Inflammatory macrophage treated with lipopolysaccharide for 1 hour (primary cell): ENCODE measurements around the gene HUWE1.

Source experiments
- DNase-seq, 2 donors: peaks; one replicate each; pipeline ENCODE4 v3.0.0-alpha.2; 2020 to 2022

HUWE1 gene

GRCh38 chrX:53685711-53686110 lies 808 bp downstream of the HUWE1 start:
- no peak for DNase-seq

- no peak for DNase-seq
These were observed 1.9 kb downstream of the HUWE1 start for GRCh38 chrX:53684415-53685192.

GRCh38 chrX:53683556-53684414 lies 2.7 kb downstream of the HUWE1 start:
- peak; percentile 95 to 96 for DNase-seq

- peak; percentile 22 to 23 for DNase-seq
These were observed 3.5 kb downstream of the HUWE1 start for GRCh38 chrX:53682885-53683555.

GRCh38 chrX:53681661-53682060 lies 4.9 kb downstream of the HUWE1 start:
- DNase-seq = no peak

GRCh38 chrX:53678667-53679066 lies 7.9 kb downstream of the HUWE1 start:
- no peak for DNase-seq

GRCh38 chrX:53677286-53677685 lies 9.2 kb downstream of the HUWE1 start:
- no peak for DNase-seq

GRCh38 chrX:53674581-53674980 lies 11.9 kb downstream of the HUWE1 start:
- no peak for DNase-seq

- DNase-seq = no peak
These were observed 17.3 kb downstream of the HUWE1 start for GRCh38 chrX:53669258-53669657.

GRCh38 chrX:53666171-53666570 lies 20.3 kb downstream of the HUWE1 start:
- DNase-seq = no peak

- no peak for DNase-seq
These were observed 26.5 kb downstream of the HUWE1 start for GRCh38 chrX:53660004-53660403.

- DNase-seq = no peak
These were observed 27.5 kb downstream of the HUWE1 start for GRCh38 chrX:53659039-53659438.

- DNase-seq = no peak
These were observed 29.7 kb downstream of the HUWE1 start for GRCh38 chrX:53656845-53657244.

- no peak for DNase-seq
These were observed 32.1 kb downstream of the HUWE1 start for GRCh38 chrX:53654376-53654775.

GRCh38 chrX:53644751-53645150 lies 41.8 kb downstream of the HUWE1 start:
- DNase-seq = no peak

- no peak for DNase-seq
These were observed 44.2 kb downstream of the HUWE1 start for GRCh38 chrX:53642337-53642736.

GRCh38 chrX:53639257-53639656 lies 47.3 kb downstream of the HUWE1 start:
- no peak for DNase-seq

- no peak for DNase-seq
These were observed 49.0 kb downstream of the HUWE1 start for GRCh38 chrX:53637479-53637878.

GRCh38 chrX:53631156-53631555 lies 55.4 kb downstream of the HUWE1 start:
- DNase-seq = no peak

- no peak for DNase-seq
These were observed 56.3 kb downstream of the HUWE1 start for GRCh38 chrX:53630261-53630660.

GRCh38 chrX:53622431-53622830 lies 64.1 kb downstream of the HUWE1 start:
- no peak for DNase-seq

GRCh38 chrX:53621418-53621986 lies 65.0 kb downstream of the HUWE1 start:
- DNase-seq = no peak

GRCh38 chrX:53616946-53617345 lies 69.6 kb downstream of the HUWE1 start:
- no peak for DNase-seq
